HG03565 (cell line): ENCODE results near the gene CACTIN.
"Not testable (repeated sequence)": the region's sequence is repeated elsewhere in the genome, so short reads cannot be mapped to it uniquely, and the experiment has no call there.

ENCODE experiments used
- ATAC-seq: cut with Tn5 transposase; IDR thresholded peaks from one replicate; pipeline ENCODE4 v1.9.1; 2021; ENCODE audit warnings: mild to moderate bottlenecking, moderate library complexity; ENCODE audit not compliant: unreplicated experiment

CACTIN gene

GRCh38 chr19:3572132-3572854, 54.3 kb downstream of the CACTIN start:
- ATAC-seq, result peak; percentile 86

GRCh38 chr19:3570606-3571011, 56.0 kb downstream of the CACTIN start:
- ATAC-seq, result no peak

GRCh38 chr19:3570042-3570441, 56.5 kb downstream of the CACTIN start:
- not testable (repeated sequence) for ATAC-seq

DNA sequence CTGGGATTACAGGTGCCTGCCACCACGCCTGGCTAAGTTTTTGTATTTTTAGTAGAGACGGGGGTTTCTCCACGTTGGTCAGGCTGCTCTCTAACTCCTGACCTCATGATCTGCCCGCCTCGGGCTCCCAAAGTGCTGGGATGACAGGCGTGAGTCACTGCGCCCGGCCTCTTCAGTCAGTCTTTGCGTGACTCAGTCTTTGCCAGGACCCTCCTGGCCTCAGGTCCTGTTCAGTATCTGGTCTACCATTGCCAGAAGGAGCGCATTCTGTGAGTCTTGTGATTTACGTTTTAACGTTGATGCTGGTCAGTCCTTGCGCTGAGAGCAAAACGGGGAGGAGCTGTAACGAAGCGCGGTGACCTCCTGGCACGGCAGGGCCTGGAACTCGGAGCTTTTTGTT, 61.5 kb downstream of the CACTIN start:
- no peak for ATAC-seq

DNA sequence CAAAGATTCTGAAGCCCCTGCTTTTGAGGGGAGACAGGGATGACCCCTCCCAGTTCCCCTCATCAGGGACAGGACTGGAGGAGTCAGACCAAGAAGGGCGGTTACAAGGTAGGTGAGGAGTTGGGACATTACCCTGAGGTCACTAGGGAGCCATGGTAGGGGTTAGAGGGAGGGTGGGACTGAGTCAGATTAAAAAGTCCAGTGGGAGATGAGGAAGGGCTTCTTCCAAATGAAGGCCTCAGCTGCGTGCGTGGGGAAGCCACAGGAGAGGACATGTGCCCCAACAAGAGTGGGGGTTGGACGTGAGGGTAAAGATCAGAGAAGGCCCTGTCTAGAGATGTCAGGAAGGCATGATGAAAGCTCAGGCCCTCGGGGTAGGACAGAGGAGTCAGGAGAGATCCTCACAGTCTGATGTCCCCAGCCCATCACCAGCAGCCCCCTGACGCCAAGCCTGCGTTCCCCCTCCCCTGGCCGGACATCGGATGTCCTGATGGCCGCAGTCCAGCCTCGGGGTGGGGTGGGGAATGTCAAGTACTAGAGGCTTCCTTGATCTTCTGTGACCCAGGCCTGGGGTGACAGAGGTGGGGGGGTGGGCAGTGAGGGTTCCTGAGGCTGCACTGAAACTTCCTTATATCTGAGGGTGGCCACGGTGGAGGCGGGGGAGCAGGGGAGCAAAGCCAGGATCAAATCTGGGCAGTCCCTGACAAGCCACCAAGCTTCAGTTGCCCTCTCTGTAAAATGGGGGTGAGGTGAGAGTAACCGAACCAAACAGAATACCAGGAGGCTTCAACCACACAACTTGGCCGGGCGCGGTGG, 62.7 kb downstream of the CACTIN start:
- ATAC-seq, result no peak
